Measurements from ENCODE around the gene SLC35F3. TPM values are rescaled to one million over a fixed set of nuclear protein-coding genes. Genes with fewer than 3 reads are reported as not detected.
A peak's percentile ranks its signal among the peaks of the same experiment; 100 is the strongest.

SLC35F3 gene
- total and polyA plus RNA-seq, 9 of the 15 experiments (the other 6 are each of a cell fraction or from before 2014, with no cell fraction given) = 0.04 to 0.07 (median 0.04) TPM; not detected in 6

DNA sequence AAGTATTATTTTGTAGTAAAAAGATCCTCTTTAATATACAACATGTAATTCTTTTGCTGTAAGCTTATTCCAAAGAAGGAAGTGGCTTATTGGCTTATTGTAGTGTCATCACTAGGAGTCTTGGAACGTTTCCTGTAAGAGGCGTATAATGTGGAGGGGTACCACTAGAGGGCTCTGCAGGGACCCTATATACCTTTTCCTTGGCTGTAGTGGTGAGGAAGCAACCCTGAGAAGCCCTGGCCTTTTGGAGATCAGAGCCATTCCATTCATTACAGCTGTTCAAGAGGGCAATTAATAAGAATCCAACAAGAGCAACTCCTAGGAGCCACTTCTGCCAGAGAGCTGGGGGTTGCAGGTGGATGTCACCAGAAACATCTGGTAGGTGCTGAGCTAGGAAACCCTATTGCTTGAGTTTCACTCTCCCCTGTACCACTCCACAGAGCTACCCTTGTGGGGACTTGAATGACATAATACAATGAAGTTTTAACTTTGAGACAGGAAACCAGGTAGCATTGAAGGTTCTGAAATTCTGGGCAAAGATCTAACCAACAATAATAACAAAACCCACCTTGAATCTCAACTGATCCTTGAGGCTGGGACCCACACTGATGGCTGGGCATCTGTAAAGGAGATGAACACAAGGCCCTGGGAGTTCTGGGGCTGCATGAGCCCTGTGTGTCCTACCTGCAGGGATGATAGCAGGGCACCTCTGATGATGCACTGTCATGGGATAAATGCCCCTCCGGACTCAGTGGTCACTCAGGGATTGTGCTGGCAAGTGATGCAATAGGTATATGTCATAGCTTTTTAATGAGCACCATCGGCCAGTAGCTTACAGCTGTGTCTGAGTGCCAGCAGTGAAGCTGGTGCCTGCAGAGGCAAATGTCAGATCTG is 308.5 kb downstream of the SLC35F3 start (continued):
- TF ChIP-seq SPI1 (IDR thresholded peaks at IDR 0.05; ENCODE audit: borderline replicate concordance, low read depth, low read length) = peak; percentile 59; the same call in 1 of the 2 replicates
- no peak for TF ChIP-seq ZBTB2 (IDR thresholded peaks at IDR 0.05)
- 0 out of 2 replicates have a peak, but pooled peaks have one; percentile 17 for TF ChIP-seq CEBPG (CRISPR knock-in tag; IDR thresholded peaks at IDR 0.05)
- TF ChIP-seq CEBPG (tag; conservative IDR thresholded peaks at IDR 0.05 in 1 of 2, IDR thresholded peaks at IDR 0.05 in 1 of 2) = no peak

DNA sequence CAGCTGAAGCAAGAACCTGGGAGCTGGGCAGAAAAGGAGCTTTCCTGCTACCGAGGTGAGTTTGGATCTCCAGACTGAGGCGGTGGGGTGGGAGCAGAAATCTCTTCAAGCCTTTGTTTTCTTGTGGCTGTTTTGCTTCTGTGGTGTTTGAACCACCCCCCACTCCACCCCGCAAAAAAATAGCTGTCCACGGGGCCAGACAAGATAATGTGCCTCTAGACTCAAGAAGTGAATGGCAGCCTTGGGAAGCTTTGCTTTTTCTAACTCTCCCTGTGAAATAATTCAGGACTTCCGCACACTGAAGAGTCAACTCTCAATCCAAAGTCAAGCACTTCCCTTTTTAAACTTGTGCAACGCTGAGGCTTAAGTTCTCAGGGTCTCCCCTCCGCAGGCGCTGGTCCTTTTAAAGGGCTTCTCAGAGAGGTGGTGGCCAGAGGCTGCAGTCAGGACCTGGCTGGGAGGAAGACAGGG is 309.2 kb downstream of the SLC35F3 start:
- in situ Hi-C loops (cut with MboI) = no loop called here
- Histone ChIP-seq H3K9me1 (ENCODE audit: control insufficient read depth, insufficient read depth, low read length) (no peaks in the 10 kb centered on the region), H3K79me2 (ENCODE audit: control insufficient read depth, insufficient read depth, low read length) (no peaks in the 10 kb centered on the region), H3K4me3 (no peak overlapping the region), H3K27ac (ENCODE audit: extremely low read depth, low read depth, low read length) (no peak overlapping the region), H3K4me1 (replicated peaks in 1 of 2; ENCODE audit: control insufficient read depth in 2 of 2, insufficient read depth in 2 of 2, low read length in 2 of 2) (peaks cover 0 to 13% of the 10 kb centered on the region in 2 experiments; a peak in 1 of 5 replicates), H3K9me3 (replicated peaks; ENCODE audit: control insufficient read depth, insufficient read depth, low read depth, low read length) (no peaks in the 10 kb centered on the region), H3K4me2 (ENCODE audit: insufficient read depth, low read length) (no peak overlapping the region), H2AFZ (ENCODE audit: low read depth, low read length) (no peak overlapping the region), H3K27me3 (ENCODE audit: control insufficient read depth in 2 of 2, insufficient read depth in 2 of 2, low read length in 2 of 2) (peaks cover 13 to 35% of the 10 kb centered on the region in 2 experiments; a peak in 4 of 5 replicates), H4K20me1 (replicated peaks; ENCODE audit: control insufficient read depth, insufficient read depth, low read length) (no peaks in the 10 kb centered on the region), H3K36me3 (ENCODE audit: control insufficient read depth, insufficient read depth, low read length) (no peaks in the 10 kb centered on the region), H3K9ac (ENCODE audit: insufficient read depth in 1 of 2, low read depth in 2 of 2, low read length in 2 of 2) (no peak overlapping the region)
- ATAC-seq (no peak), FAIRE-seq (no peak), DNase-seq (ENCODE audit: extremely low read depth in 1 of 4, low spot score in 3 of 4) (no peak)
- no TSS peak for BruUV-seq (replicated peaks)
- ChIA-PET CTCF (ENCODE audit: low intra/inter-chr PET ratio) (no interaction called here), POLR2A (interaction anchor here (0.6 to 0.7 kb wide), 2 partner anchors 83 to 577 kb away, joined by 3 read pairs; no protein-coding TSS in a partner anchor)
- 2% methylated on average over 8 of the region's 8 CpGs for WGBS (ENCODE audit: insufficient coverage, low coverage, missing lambda C conversion rate)
- intact Hi-C loops (cut with micrococcal nuclease) = loop anchor here (10.0 kb wide), 1 partner anchor 101 kb away; no protein-coding TSS in a partner anchor
- TF ChIP-seq SPI1 (IDR thresholded peaks at IDR 0.05; ENCODE audit: borderline replicate concordance, low read depth, low read length) (peak; percentile 77; the same call in 1 of the 2 replicates), HEY1 (CRISPR knock-in tag; IDR thresholded peaks at IDR 0.05; ENCODE audit: borderline replicate concordance) (no peak)
- TF ChIP-seq, protein P1, sequence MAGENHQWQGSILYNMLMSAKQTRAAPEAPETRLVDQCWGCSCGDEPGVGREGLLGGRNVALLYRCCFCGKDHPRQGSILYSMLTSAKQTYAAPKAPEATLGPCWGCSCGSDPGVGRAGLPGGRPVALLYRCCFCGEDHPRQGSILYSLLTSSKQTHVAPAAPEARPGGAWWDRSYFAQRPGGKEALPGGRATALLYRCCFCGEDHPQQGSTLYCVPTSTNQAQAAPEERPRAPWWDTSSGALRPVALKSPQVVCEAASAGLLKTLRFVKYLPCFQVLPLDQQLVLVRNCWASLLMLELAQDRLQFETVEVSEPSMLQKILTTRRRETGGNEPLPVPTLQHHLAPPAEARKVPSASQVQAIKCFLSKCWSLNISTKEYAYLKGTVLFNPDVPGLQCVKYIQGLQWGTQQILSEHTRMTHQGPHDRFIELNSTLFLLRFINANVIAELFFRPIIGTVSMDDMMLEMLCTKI (IDR thresholded peaks at IDR 0.05; ENCODE audit: partially characterized antibody) = no peak

Measured in K562 (cell line).